HAP-1 (cell line): ENCODE measurements around the gene TMEM123.
"Not testable (repeated sequence)": the region's sequence is repeated elsewhere in the genome, so short reads cannot be mapped to it uniquely, and the experiment has no call there.

Experiments
- DNase-seq, 2 experiments: peaks; one replicate each; pipeline ENCODE4 v3.0.0-alpha.2; 2016 to 2020; ENCODE audit warnings: low spot score in 2 of 2
- H3K27me3 ChIP-seq: fragments of 250-450 bp; sonication (Bioruptor Pico); 2 replicates; pipeline ENCODE4 v1.5.1; 2020; ENCODE audit warnings: low read depth, mild to moderate bottlenecking, moderate library complexity
- H3K36me3 ChIP-seq: fragments of 250-450 bp; sonication (Bioruptor Pico); replicated peaks from 2 replicates; pipeline ENCODE4 v1.5.1; 2020; ENCODE audit warnings: mild to moderate bottlenecking
- H3K4me1 ChIP-seq: fragments of 250-450 bp; sonication (Bioruptor Pico); 2 replicates; pipeline ENCODE4 v1.5.1; 2020; ENCODE audit warnings: mild to moderate bottlenecking
- H3K4me3 ChIP-seq: fragments of 250-450 bp; sonication (Bioruptor Pico); 2 replicates; pipeline ENCODE4 v1.5.1; 2020; ENCODE audit warnings: mild to moderate bottlenecking, moderate library complexity
- H3K9me3 ChIP-seq: fragments of 250-450 bp; sonication (Bioruptor Pico); 2 replicates; pipeline ENCODE4 v1.5.1; 2020; ENCODE audit warnings: mild to moderate bottlenecking, moderate library complexity
- in situ Hi-C: fragments of 300-500 bp; cut with MboI; formaldehyde crosslinking; loops from 3 replicates; pipeline ENCODE4 v1.14.3; 2020; ENCODE audit warnings: low sequenced_read_pairs, inconsistent platforms, mixed read lengths

The TMEM123 gene

DNA sequence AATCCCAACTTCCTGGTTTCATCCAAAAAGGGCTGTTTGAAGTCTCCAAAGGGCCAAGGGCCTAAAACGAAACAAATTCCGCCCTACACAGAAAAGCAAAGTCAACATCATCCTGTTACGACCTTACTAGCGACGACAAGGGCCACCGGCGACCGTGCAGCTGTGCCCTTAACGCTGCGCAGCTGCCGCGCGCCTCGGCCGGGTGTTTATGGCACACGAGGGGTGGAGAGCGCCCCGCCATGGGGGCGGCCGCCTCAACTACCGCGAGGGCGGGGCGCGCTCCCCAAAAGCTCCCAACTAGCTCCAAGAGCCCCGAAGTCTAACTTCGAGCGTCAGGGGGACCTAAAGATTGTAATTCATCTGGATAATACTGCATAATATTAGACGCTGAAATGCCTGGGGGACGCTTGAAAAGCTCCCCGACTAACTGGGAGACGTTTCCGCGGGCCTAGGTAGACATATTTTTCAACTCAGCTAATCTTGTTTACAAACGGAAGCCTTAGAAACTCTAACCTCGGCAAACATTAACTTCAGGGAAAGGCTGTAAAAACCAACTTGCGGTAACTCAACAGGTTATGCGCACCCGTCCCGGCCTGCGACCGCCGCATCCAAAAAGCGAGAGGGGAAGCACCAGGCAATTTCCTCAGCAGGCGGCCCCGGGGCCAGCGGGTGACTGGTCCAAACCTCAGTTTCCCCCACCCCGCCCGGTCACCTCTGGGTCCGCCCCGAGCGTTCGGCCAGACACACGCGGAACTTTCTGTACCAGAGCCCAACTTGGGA, 694 bp downstream of the TMEM123 start:
- DNase-seq = peak; percentile 47 to 66
- peaks cover 41% of the 10 kb centered on the region for H3K4me1 ChIP-seq
- peaks cover 16% of the 10 kb centered on the region for H3K36me3 ChIP-seq
- H3K27me3 ChIP-seq = no peaks in the 10 kb centered on the region
- in situ Hi-C loops = no loop called here
- peak overlapping the region; percentile 73 for H3K4me3 ChIP-seq
- H3K9me3 ChIP-seq = no peaks in the 10 kb centered on the region

GRCh38 chr11:102451041-102451680, 1.4 kb downstream of the TMEM123 start:
- peaks cover 37% of the 10 kb centered on the region for H3K4me1 ChIP-seq
- in situ Hi-C loops = no loop called here
- DNase-seq = no peak
- H3K27me3 ChIP-seq = no peaks in the 10 kb centered on the region
- no peaks in the 10 kb centered on the region for H3K9me3 ChIP-seq
- H3K4me3 ChIP-seq = peak overlapping the region; percentile 73
- H3K36me3 ChIP-seq = peaks cover 23% of the 10 kb centered on the region

DNA sequence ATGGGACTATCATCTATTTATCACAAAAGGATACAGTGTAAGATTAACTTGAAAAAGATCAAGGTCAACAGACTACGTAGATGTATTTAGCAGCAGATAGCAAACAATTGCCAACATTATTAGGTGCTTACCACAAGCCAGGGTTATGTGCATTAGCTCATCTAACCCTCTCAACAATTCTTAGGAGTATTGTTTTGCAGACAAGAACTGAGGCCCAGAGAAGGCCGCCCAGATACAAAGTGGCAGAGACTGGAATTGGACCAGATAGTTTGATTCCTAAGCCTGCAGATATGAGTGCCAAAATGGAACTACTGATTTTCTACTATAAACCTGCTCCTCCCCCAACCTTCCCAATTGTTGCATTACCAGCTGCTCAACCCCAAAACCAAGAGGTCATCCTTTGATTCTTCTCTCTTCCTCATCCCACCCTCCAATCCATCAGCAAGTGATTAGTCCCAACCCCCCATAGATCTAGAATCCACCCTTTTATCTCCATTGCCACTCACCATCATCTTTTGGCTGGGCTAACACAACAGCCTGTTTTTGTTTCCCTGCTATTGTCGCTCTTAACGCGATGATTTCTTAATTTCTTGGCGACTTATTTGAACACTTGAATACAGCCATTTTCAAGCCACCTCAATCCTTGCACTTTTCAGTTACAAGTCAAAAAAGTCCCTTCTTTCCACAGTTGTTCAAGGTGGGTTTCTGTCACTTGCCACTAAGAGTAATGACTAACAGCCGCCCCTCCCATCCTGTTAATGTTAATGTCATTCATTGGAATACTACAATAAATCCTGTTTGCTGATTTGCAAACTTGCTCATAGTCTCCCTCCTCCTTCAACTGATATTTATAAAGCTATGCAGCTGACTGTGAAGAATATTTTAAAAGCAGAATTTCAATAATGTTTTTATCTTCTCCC, 2.7 kb downstream of the TMEM123 start:
- H3K36me3 ChIP-seq = peaks cover 35% of the 10 kb centered on the region
- H3K9me3 ChIP-seq = no peaks in the 10 kb centered on the region
- in situ Hi-C loops = no loop called here
- H3K27me3 ChIP-seq = no peaks in the 10 kb centered on the region
- no peak for DNase-seq
- H3K4me1 ChIP-seq = peaks cover 36% of the 10 kb centered on the region
- H3K4me3 ChIP-seq = peak overlapping the region; percentile 73

- peaks cover 36% of the 10 kb centered on the region for H3K36me3 ChIP-seq
These were observed 3.7 kb downstream of the TMEM123 start for GRCh38 chr11:102448869-102449224.

DNA sequence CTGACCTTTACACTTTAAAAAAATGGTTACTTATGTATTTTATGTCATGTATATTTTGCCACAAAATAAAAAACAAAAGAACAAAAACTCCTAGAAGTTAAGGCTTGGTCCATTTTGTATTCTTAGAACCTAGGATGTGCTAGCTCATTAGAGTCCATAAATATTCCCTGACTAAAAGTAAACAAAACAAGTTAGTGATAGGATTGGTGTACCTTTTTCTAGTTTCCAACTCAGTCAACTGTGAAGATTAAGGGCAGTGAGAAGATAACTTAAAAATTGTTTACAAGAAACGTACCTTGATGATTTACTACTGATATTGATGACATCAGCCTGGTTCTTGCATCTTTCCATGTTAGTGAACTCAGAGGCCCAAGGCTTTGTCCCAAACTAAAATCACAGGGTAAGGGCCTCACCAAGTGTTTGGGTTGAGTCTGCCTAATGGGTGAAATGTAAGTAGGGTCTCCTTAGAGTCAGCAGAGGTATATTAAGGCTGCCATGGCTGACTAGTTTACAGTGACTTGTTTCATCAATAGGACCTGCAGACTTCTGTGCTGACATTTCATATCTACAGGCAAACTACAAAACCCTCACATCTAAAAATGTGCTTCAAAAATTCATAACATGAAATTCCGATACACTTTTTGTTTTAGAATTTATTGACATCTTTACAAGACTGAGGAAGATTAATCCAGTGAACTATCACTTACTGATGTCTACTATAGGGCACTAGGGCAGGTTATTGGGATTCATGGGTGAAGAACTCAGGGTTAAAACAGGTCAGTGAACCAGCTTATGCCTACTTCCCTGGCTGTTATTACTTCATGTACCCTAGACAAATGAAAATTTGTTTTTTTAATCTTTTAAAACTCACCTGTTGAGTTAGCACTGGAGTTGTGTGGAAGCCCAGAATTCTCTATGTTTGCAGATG, 4.4 kb downstream of the TMEM123 start:
- H3K27me3 ChIP-seq = no peaks in the 10 kb centered on the region
- no peaks in the 10 kb centered on the region for H3K9me3 ChIP-seq
- H3K4me1 ChIP-seq = peaks cover 20% of the 10 kb centered on the region
- H3K4me3 ChIP-seq = no peak overlapping the region
- peaks cover 36% of the 10 kb centered on the region for H3K36me3 ChIP-seq
- no peak for DNase-seq
- in situ Hi-C loops = no loop called here

More at GRCh38 chr11:102448869-102449224, 3.7 kb downstream of the TMEM123 start:
- in situ Hi-C loops = no loop called here
- Histone ChIP-seq H3K4me3 (no peak overlapping the region), H3K9me3 (no peaks in the 10 kb centered on the region), H3K4me1 (peaks cover 27% of the 10 kb centered on the region), H3K27me3 (no peaks in the 10 kb centered on the region)
- DNase-seq = no peak

DNA sequence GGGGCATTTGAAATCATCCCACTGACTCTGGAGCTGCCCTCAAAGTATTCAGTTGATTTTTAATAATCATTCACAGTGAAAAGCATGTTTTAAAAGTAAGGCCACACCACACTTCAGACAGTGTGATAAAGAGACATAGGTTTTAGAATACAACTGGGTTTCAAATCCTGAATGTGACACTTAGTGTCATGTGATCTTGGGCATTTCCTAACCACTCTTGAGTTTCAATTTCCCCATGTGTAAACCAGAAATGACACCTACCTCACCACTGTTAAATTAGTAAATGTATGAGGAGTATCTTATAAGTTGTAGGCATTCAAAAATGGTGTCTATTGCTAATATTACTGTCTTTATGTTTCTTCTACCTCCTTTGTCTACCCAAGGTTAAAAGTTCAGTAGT, 5.4 kb downstream of the TMEM123 start:
- peaks cover 19% of the 10 kb centered on the region for H3K4me1 ChIP-seq

GRCh38 chr11:102446606-102447005, 6.0 kb downstream of the TMEM123 start:
- in situ Hi-C loops = no loop called here
- peaks cover 19% of the 10 kb centered on the region for H3K4me1 ChIP-seq

More for the DNA sequence above, 5.4 kb downstream of the TMEM123 start:
- in situ Hi-C loops = no loop called here
- Histone ChIP-seq H3K9me3 (no peaks in the 10 kb centered on the region), H3K4me3 (no peak overlapping the region), H3K36me3 (peaks cover 36% of the 10 kb centered on the region), H3K27me3 (no peaks in the 10 kb centered on the region)
- no peak for DNase-seq

DNA sequence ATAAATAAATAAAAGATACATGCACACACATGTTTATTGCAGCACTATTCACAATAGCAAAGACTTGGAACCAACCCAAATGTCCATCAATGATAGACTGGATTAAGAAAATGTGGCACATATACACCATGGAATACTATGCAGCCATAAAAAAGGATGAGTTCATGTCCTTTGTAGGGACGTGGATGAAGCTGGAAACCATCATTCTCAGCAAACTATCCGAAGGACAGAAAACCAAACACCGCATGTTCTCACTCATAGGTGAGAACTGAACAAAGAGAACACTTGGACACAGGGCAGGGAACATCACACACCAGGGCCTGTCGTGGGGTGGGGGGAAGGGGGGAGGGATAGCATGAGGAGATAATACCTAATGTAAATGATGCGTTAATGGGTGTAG, 7.9 kb downstream of the TMEM123 start:
- H3K36me3 ChIP-seq = peaks cover 36% of the 10 kb centered on the region
- H3K4me3 ChIP-seq, H3K4me1 ChIP-seq, H3K9me3 ChIP-seq, DNase-seq, in situ Hi-C loops, H3K27me3 ChIP-seq: not testable (repeated sequence)

More at GRCh38 chr11:102446606-102447005, 6.0 kb downstream of the TMEM123 start:
- H3K27me3 ChIP-seq = no peaks in the 10 kb centered on the region
- no peaks in the 10 kb centered on the region for H3K9me3 ChIP-seq
- H3K36me3 ChIP-seq = peaks cover 36% of the 10 kb centered on the region
- DNase-seq = no peak
- no peak overlapping the region for H3K4me3 ChIP-seq

- in situ Hi-C loops, H3K9me3 ChIP-seq, H3K27me3 ChIP-seq, H3K4me3 ChIP-seq, H3K4me1 ChIP-seq, DNase-seq: not testable (repeated sequence)
- H3K36me3 ChIP-seq = peaks cover 36% of the 10 kb centered on the region
These were observed 8.4 kb downstream of the TMEM123 start for GRCh38 chr11:102444142-102444541.

GRCh38 chr11:102439063-102439363, 13.6 kb downstream of the TMEM123 start:
- in situ Hi-C loops, H3K9me3 ChIP-seq, H3K36me3 ChIP-seq, H3K27me3 ChIP-seq, DNase-seq, H3K4me1 ChIP-seq, H3K4me3 ChIP-seq: not testable (repeated sequence)

DNA sequence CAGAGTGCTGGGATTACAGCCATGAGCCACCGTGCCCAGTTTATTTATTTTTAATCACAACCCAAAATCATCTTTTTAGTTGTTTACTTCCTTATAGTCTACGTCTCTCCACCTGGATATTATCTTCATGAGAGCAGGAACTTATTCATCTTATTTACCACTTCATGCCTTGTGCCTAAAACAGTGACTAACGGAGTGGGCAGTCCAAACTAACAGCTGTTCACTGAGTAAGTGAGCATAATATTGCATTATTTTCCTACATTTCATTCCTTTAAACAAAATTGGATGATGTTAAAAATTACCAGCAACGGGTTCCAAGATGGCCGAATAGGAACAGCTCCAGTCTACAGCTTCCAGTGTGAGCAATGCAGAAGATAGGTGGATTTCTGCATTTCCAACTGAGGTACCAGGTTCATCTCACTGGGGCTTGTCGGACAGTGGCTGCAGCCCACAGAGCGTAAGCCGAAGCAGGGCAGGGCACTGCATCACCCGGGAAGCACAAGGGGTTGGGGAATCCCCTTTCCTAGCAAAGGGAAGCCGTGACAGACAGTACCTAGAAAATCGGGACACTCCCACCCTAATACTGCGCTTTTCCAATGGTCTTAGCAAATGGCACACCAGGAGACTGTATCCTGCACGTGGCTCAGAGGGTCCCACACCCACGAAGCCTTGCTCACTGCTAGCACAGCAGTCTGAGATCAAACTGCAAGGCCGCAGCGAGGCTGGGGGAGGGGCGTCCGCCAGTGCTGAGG, 14.1 kb downstream of the TMEM123 start:
- Histone ChIP-seq H3K4me1 (no peaks in the 10 kb centered on the region), H3K9me3 (no peaks in the 10 kb centered on the region), H3K27me3 (no peaks in the 10 kb centered on the region), H3K36me3 (peaks cover 7% of the 10 kb centered on the region), H3K4me3 (no peak overlapping the region)
- no peak for DNase-seq
- in situ Hi-C loops = no loop called here

DNA sequence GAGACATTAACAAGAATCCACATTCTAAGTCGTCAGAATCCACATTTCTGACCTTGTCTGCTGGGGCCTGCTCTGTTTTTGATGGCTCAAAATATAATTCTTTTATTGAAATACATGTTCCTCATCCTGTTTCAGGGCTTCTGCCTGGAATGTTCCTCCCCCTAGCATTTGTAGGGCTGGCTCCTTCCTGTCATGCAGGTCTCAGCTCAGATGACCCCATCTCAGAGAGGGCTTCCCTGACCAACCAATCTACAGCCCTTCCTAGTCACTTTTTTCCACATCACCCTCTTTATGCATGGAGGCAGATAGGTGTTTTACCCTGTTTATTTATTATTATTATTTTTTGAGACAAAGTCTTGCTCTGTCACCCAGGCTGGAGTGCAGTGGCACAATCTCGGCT, 14.8 kb downstream of the TMEM123 start:
- no peak overlapping the region for H3K4me3 ChIP-seq
- H3K4me1 ChIP-seq = no peaks in the 10 kb centered on the region
- no peaks in the 10 kb centered on the region for H3K27me3 ChIP-seq
- H3K36me3 ChIP-seq = peaks cover 7% of the 10 kb centered on the region
- DNase-seq = no peak
- in situ Hi-C loops = no loop called here
- peaks cover 2% of the 10 kb centered on the region; the same call in 1 of the 2 replicates for H3K9me3 ChIP-seq
